HEK293 (cell line): Measurements from ENCODE around the gene FSTL4.
A peak's percentile ranks its signal among the peaks of the same experiment; 100 is the strongest.

Experiments
- CTCF ChIA-PET: fragments of 350-600 bp; formaldehyde crosslinking; extraction: SDS; loops from one replicate; lab custom pipeline; 2021; ENCODE audit warnings: antibody characterized with exemption; lab: Yijun Ruan, JAX
- POLR2A ChIA-PET: fragments of 300-600 bp; formaldehyde crosslinking; extraction: SDS; loops from one replicate; lab custom pipeline; 2020; ENCODE audit warnings: antibody characterized with exemption, inconsistent platforms; lab: Yijun Ruan, JAX
- H3K27ac ChIP-seq: fragments of 200-500 bp; sonication (Bioruptor generic); 2 replicates; pipeline ENCODE4 v1.5.1; 2014; ENCODE audit warnings: low read depth, low read length, control low read depth, inconsistent platforms; ENCODE audit errors: extremely low read depth
- H3K36me3 ChIP-seq, 2 experiments: fragments of 200-500 bp in 1 of 2; sonication (Bioruptor generic) in 1 of 2; 1 replicate in 1 of 2; 2 replicates in 1 of 2; pipeline ENCODE4 v1.5.1; 2014 to 2017; ENCODE audit warnings: inconsistent platforms in 2 of 2, low read length in 2 of 2; ENCODE audit not compliant: control insufficient read depth in 2 of 2, insufficient read depth in 1 of 2
- H3K4me1 ChIP-seq: fragments of 200-500 bp; sonication (Bioruptor generic); 2 replicates; pipeline ENCODE4 v1.5.1; 2014; ENCODE audit warnings: mild to moderate bottlenecking, low read length, inconsistent platforms; ENCODE audit not compliant: control insufficient read depth, insufficient read depth
- H3K4me3 ChIP-seq: 2 replicates; pipeline ENCODE4 v1.5.1; 2011; ENCODE audit warnings: low read depth, mild to moderate bottlenecking, control low read depth, low read length, moderate library complexity
- H3K9me3 ChIP-seq: fragments of 200-500 bp; sonication (Bioruptor generic); 2 replicates; pipeline ENCODE4 v1.5.1; 2014; ENCODE audit warnings: low read depth, low read length, inconsistent platforms; ENCODE audit not compliant: control insufficient read depth, insufficient read depth
- GLI2 ChIP-seq: fragments of 450-650 bp; formaldehyde crosslinking; IDR thresholded peaks from 2 replicates; pipeline ENCODE4; 2017; ENCODE audit warnings: missing biosample characterization, missing genetic modification characterization, low read depth, borderline replicate concordance
- SETDB1 ChIP-seq: IDR thresholded peaks from one replicate; pipeline ENCODE4 v1.6.1; 2017; ENCODE audit warnings: mild to moderate bottlenecking, low read length, moderate library complexity, mixed read lengths; ENCODE audit not compliant: insufficient read length
- YY1 ChIP-seq: fragments of 450-650 bp; formaldehyde crosslinking; IDR thresholded peaks from 2 replicates; pipeline ENCODE4 v1.5.1; 2018; ENCODE audit warnings: missing biosample characterization, missing genetic modification characterization
- ZBTB21 ChIP-seq: fragments of 450-650 bp; formaldehyde crosslinking; IDR thresholded peaks from 2 replicates; pipeline ENCODE4 v1.5.1; 2017; ENCODE audit warnings: missing biosample characterization, missing genetic modification characterization
- ZIC2 ChIP-seq: fragments of 450-650 bp; formaldehyde crosslinking; IDR thresholded peaks from 2 replicates; pipeline ENCODE4 v1.5.1; 2016; ENCODE audit warnings: missing biosample characterization, missing genetic modification characterization
- ZNF132 ChIP-seq: fragments of 450-650 bp; formaldehyde crosslinking; IDR thresholded peaks from 2 replicates; pipeline ENCODE4 v1.5.1; 2017; ENCODE audit warnings: missing biosample characterization, missing genetic modification characterization, borderline replicate concordance
- ZNF16 ChIP-seq: fragments of 450-650 bp; formaldehyde crosslinking; IDR thresholded peaks from 2 replicates; pipeline ENCODE4 v1.5.1; 2016; ENCODE audit warnings: low read depth, missing biosample characterization, missing genetic modification characterization
- ZNF404 ChIP-seq: fragments of 450-650 bp; formaldehyde crosslinking; IDR thresholded peaks from 2 replicates; pipeline ENCODE4 v1.5.1; 2017; ENCODE audit warnings: missing biosample characterization, missing genetic modification characterization
- ZNF416 ChIP-seq: fragments of 450-650 bp; formaldehyde crosslinking; IDR thresholded peaks from 2 replicates; pipeline ENCODE4 v1.5.1; 2016; ENCODE audit warnings: missing biosample characterization, missing genetic modification characterization
- ZNF558 ChIP-seq: fragments of 450-650 bp; formaldehyde crosslinking; IDR thresholded peaks from 2 replicates; pipeline ENCODE4 v1.5.1; 2016; ENCODE audit warnings: missing biosample characterization, missing genetic modification characterization
- ZNF624 ChIP-seq: fragments of 450-650 bp; formaldehyde crosslinking; IDR thresholded peaks from 2 replicates; pipeline ENCODE4 v1.5.1; 2017; ENCODE audit warnings: missing biosample characterization, missing genetic modification characterization
- ZNF626 ChIP-seq: fragments of 450-650 bp; sonication (Bioruptor Pico); formaldehyde crosslinking; IDR thresholded peaks from 2 replicates; pipeline ENCODE4 v1.5.1; 2018; ENCODE audit warnings: missing biosample characterization, missing genetic modification characterization, inconsistent platforms
- TF ChIP-seq, protein P1 (sequence below): fragments of 450-650 bp; formaldehyde crosslinking; IDR thresholded peaks from 2 replicates; pipeline ENCODE4 v1.5.1; 2016; ENCODE audit warnings: missing biosample characterization, missing genetic modification characterization
- TF ChIP-seq, protein P2 (sequence below): fragments of 450-650 bp; formaldehyde crosslinking; IDR thresholded peaks from 2 replicates; pipeline ENCODE4 v1.5.1; 2016; ENCODE audit warnings: missing biosample characterization, missing genetic modification characterization
- TF ChIP-seq, protein P3 (sequence below): fragments of 450-650 bp; formaldehyde crosslinking; IDR thresholded peaks from 2 replicates; pipeline ENCODE4 v1.5.1; 2016; ENCODE audit warnings: missing biosample characterization, missing genetic modification characterization

The FSTL4 gene

DNA sequence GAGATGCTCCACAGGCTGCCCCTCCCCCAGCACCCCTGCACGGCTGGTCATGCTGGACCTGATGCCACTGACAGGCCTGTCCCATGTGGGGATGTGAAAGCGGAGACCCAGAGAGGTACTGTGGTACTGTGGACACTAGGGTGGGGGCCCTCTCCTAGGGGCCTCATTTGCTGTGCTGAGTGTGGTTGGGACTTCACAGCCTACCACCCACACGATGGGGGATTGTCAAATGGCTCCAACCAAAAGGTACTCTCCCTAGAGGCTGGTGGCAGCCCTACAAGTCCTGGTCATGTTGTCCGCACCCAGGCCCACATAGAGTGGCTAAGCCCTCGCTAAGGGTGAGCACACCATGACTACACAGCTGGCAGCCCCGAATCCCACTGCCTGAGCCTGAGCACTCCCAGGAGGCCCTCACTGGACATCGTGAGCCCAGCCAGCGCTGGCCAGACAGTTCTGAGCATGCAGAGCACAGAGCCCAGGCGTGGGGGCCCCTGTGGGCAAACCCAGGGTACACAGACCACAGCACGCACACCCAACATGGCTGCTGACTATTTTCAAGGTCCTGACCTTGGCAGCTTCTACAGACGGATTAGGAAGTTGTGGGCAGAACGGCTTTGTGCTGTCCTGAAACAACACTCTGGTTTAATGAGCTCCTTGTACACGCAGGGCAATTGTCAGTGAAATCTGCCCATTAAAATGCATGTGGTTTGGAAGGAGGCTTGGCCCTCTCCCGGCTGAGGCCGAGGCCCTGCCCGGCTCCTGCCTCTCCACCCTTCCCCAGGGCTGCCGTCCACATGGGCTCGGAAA lies 346.4 kb downstream of the FSTL4 start:
- POLR2A ChIA-PET, result no interaction called here
- H3K27ac ChIP-seq, result no peak overlapping the region
- H3K9me3 ChIP-seq, result no peaks in the 10 kb centered on the region
- no peaks in the 10 kb centered on the region for H3K4me1 ChIP-seq
- TF ChIP-seq ZIC2 (tag by site-specific recombination) (peak; percentile 34), ZNF16 (tag by site-specific recombination) (no peak)
- TF ChIP-seq, all 188 proteins: peak for 1
- Histone ChIP-seq H3K36me3 (no peaks in the 10 kb centered on the region), H3K4me3 (no peak overlapping the region)
- CTCF ChIA-PET, result interaction anchor here (0.6 to 1.0 kb wide), 2 partner anchors 155 to 737 kb away, joined by 3 read pairs; no protein-coding TSS in a partner anchor

DNA sequence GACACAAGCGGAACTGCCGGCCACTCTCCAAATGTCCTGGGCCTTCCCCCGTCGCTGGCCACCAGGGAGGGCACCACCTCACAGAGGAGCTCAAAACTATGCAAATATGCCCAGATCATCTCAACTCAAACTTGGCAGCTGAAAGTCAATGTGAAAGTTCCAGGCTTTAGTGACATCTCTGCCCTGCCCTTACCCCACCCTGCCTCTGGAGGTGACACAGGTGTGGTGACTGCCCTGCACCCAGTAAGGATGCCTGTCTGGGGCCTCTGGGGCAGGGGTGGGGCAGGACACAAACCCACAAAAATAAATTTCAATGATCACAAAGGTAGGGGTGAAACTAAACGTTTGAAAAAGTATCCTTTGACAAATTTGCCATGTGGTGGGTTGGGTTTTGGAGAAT lies 347.1 kb downstream of the FSTL4 start:
- Histone ChIP-seq H3K36me3 (no peaks in the 10 kb centered on the region), H3K4me1 (no peaks in the 10 kb centered on the region), H3K4me3 (no peak overlapping the region), H3K9me3 (no peaks in the 10 kb centered on the region), H3K27ac (no peak overlapping the region)
- CTCF ChIA-PET, result interaction anchor here (1.0 kb wide), 1 partner anchor 154 kb away, joined by 3 read pairs; no protein-coding TSS in a partner anchor
- POLR2A ChIA-PET, result no interaction called here
- no peak for TF ChIP-seq SETDB1
- TF ChIP-seq, protein P1, sequence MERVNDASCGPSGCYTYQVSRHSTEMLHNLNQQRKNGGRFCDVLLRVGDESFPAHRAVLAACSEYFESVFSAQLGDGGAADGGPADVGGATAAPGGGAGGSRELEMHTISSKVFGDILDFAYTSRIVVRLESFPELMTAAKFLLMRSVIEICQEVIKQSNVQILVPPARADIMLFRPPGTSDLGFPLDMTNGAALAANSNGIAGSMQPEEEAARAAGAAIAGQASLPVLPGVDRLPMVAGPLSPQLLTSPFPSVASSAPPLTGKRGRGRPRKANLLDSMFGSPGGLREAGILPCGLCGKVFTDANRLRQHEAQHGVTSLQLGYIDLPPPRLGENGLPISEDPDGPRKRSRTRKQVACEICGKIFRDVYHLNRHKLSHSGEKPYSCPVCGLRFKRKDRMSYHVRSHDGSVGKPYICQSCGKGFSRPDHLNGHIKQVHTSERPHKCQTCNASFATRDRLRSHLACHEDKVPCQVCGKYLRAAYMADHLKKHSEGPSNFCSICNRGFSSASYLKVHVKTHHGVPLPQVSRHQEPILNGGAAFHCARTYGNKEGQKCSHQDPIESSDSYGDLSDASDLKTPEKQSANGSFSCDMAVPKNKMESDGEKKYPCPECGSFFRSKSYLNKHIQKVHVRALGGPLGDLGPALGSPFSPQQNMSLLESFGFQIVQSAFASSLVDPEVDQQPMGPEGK, result no peak
- no peak for TF ChIP-seq ZNF404 (tag by site-specific recombination)
- no peak for TF ChIP-seq GLI2 (tag by site-specific recombination)
- no peak for TF ChIP-seq ZNF624 (tag by site-specific recombination)
- no peak for TF ChIP-seq ZNF416 (tag by site-specific recombination)
- TF ChIP-seq ZNF132 (tag by site-specific recombination), result no peak
- TF ChIP-seq, protein P2, sequence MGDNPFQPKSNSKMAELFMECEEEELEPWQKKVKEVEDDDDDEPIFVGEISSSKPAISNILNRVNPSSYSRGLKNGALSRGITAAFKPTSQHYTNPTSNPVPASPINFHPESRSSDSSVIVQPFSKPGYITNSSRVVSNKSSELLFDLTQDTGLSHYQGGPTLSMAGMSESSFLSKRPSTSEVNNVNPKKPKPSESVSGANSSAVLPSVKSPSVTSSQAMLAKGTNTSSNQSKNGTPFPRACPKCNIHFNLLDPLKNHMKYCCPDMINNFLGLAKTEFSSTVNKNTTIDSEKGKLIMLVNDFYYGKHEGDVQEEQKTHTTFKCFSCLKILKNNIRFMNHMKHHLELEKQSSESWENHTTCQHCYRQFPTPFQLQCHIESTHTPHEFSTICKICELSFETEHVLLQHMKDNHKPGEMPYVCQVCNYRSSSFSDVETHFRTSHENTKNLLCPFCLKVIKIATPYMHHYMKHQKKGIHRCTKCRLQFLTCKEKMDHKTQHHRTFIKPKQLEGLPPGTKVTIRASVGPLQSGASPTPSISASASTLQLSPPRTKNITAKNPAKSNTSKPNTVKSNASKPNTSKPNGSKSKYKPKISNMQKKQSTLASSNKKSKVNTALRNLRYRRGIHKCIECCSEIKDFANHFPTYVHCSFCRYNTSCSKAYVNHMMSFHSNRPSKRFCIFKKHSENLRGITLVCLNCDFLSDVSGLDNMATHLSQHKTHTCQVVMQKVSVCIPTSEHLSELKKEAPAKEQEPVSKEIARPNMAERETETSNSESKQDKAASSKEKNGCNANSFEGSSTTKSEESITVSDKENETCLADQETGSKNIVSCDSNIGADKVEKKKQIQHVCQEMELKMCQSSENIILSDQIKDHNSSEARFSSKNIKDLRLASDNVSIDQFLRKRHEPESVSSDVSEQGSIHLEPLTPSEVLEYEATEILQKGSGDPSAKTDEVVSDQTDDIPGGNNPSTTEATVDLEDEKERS (tag by site-specific recombination), result no peak
- TF ChIP-seq ZNF626 (tag by site-specific recombination), result no peak
- TF ChIP-seq, protein P3, sequence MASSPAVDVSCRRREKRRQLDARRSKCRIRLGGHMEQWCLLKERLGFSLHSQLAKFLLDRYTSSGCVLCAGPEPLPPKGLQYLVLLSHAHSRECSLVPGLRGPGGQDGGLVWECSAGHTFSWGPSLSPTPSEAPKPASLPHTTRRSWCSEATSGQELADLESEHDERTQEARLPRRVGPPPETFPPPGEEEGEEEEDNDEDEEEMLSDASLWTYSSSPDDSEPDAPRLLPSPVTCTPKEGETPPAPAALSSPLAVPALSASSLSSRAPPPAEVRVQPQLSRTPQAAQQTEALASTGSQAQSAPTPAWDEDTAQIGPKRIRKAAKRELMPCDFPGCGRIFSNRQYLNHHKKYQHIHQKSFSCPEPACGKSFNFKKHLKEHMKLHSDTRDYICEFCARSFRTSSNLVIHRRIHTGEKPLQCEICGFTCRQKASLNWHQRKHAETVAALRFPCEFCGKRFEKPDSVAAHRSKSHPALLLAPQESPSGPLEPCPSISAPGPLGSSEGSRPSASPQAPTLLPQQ (tag by site-specific recombination), result no peak
- TF ChIP-seq ZBTB21, result no peak
- TF ChIP-seq ZNF558, result no peak
- no peak for TF ChIP-seq YY1 (tag by site-specific recombination)
